Thyroid gland (tissue), 4 donors: ENCODE data around the gene USP24.

Experiments
- POLR2A ChIP-seq, 2 donors: fragments of 450-650 bp; IDR thresholded peaks; one replicate each; pipeline ENCODE4 v1.6.1; 2017; ENCODE audit warnings: antibody characterized with exemption in 2 of 2, mild to moderate bottlenecking in 2 of 2, moderate library complexity in 1 of 2
- TF ChIP-seq, protein P1 (sequence below), 6 experiments: fragments of 200-600 bp in 3 of 6; fragments of 450-650 bp in 3 of 6; sonication (generic) in 3 of 6; IDR thresholded peaks; one replicate each; pipeline ENCODE4 v1.5.1; 2016 to 2019; ENCODE audit warnings: antibody characterized with exemption in 6 of 6, mild to moderate bottlenecking in 2 of 6, inconsistent platforms in 1 of 6, moderate library complexity in 1 of 6

DNA sequence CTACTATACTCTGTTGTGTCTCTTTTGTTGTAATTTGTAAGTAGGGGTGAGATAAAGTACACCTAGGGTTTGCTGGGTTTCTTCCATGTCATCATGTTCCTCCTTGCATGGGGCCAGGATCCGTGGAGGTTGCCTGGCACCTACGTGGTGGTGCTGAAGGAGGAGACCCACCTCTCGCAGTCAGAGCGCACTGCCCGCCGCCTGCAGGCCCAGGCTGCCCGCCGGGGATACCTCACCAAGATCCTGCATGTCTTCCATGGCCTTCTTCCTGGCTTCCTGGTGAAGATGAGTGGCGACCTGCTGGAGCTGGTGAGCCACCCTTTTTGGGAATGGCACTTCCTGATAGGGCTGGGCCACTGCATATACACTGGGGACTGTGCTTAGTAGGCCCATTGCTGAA lies 171.4 kb downstream of the USP24 start:
- TF ChIP-seq, protein P1, sequence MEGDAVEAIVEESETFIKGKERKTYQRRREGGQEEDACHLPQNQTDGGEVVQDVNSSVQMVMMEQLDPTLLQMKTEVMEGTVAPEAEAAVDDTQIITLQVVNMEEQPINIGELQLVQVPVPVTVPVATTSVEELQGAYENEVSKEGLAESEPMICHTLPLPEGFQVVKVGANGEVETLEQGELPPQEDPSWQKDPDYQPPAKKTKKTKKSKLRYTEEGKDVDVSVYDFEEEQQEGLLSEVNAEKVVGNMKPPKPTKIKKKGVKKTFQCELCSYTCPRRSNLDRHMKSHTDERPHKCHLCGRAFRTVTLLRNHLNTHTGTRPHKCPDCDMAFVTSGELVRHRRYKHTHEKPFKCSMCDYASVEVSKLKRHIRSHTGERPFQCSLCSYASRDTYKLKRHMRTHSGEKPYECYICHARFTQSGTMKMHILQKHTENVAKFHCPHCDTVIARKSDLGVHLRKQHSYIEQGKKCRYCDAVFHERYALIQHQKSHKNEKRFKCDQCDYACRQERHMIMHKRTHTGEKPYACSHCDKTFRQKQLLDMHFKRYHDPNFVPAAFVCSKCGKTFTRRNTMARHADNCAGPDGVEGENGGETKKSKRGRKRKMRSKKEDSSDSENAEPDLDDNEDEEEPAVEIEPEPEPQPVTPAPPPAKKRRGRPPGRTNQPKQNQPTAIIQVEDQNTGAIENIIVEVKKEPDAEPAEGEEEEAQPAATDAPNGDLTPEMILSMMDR (IDR thresholded peaks at IDR 0.05): no peak
- TF ChIP-seq POLR2A (IDR thresholded peaks at IDR 0.05): no peak
